Neuronal stem cell (in vitro differentiated cells): ENCODE data around the gene TRIM7.
"Not testable (repeated sequence)": the region's sequence is repeated elsewhere in the genome, so short reads cannot be mapped to it uniquely, and the experiment has no call there.

ENCODE experiments used
- DNase-seq: peaks from one replicate; pipeline ENCODE4 v3.0.0-alpha.2; 2013; ENCODE audit warnings: low spot score
- H2AFZ ChIP-seq: one replicate; pipeline ENCODE4 v1.6.1; 2013; ENCODE audit warnings: mild to moderate bottlenecking, low read length, inconsistent platforms
- H2AK5ac ChIP-seq: 2 replicates; pipeline ENCODE4 v1.6.1; 2013; ENCODE audit warnings: low read depth, mild to moderate bottlenecking, inconsistent platforms, low read length, moderate library complexity, mixed read lengths
- H2BK120ac ChIP-seq: 2 replicates; pipeline ENCODE4 v1.6.1; 2013; ENCODE audit warnings: low read depth, mild to moderate bottlenecking, inconsistent platforms, low read length, moderate library complexity, mixed read lengths
- H2BK12ac ChIP-seq: one replicate; pipeline ENCODE4 v1.6.1; 2013; ENCODE audit warnings: low read length, inconsistent platforms
- H2BK15ac ChIP-seq: 2 replicates; pipeline ENCODE4 v1.6.1; 2013; ENCODE audit warnings: mild to moderate bottlenecking, low read length, inconsistent platforms, mixed read lengths
- H2BK5ac ChIP-seq: one replicate; pipeline ENCODE4 v1.6.1; 2013; ENCODE audit warnings: inconsistent platforms, mild to moderate bottlenecking, low read length, moderate library complexity
- H3K14ac ChIP-seq: one replicate; pipeline ENCODE4 v1.6.1; 2013; ENCODE audit warnings: low read length, inconsistent platforms
- H3K18ac ChIP-seq: 2 replicates; pipeline ENCODE4 v1.6.1; 2013; ENCODE audit warnings: low read length, inconsistent platforms
- H3K23ac ChIP-seq: 2 replicates; pipeline ENCODE4 v1.6.1; 2013; ENCODE audit warnings: low read depth, mild to moderate bottlenecking, mixed read lengths, low read length, inconsistent platforms; ENCODE audit not compliant: poor library complexity
- H3K27ac ChIP-seq: replicated peaks from 3 replicates; pipeline ENCODE4 v1.5.1; 2013; ENCODE audit warnings: low read length, inconsistent platforms
- H3K27me3 ChIP-seq, 3 experiments: 2 replicates each; pipeline ENCODE4 v1.6.1; 2013; ENCODE audit warnings: low read length in 3 of 3, mild to moderate bottlenecking in 2 of 3, inconsistent platforms in 1 of 3, low read depth in 1 of 3, mixed read lengths in 1 of 3, moderate library complexity in 1 of 3; ENCODE audit not compliant: control insufficient read depth in 3 of 3, insufficient read depth in 3 of 3
- H3K36me3 ChIP-seq, 2 donors: replicated peaks in 1 of 2; 2 replicates each; pipeline ENCODE4 v1.6.1; 2013; ENCODE audit warnings: low read length in 2 of 2; ENCODE audit not compliant: control insufficient read depth in 2 of 2, insufficient read depth in 2 of 2
- H3K4ac ChIP-seq: 2 replicates; pipeline ENCODE4 v1.6.1; 2013; ENCODE audit warnings: inconsistent platforms, mild to moderate bottlenecking, low read length, moderate library complexity
- H3K4me1 ChIP-seq, 2 donors: 1 replicate in 1 of 2; 2 replicates in 1 of 2; pipeline ENCODE4 v1.6.1; 2013; ENCODE audit warnings: low read length in 2 of 2, low read depth in 1 of 2; ENCODE audit not compliant: control insufficient read depth in 2 of 2, insufficient read depth in 1 of 2
- H3K4me2 ChIP-seq: one replicate; pipeline ENCODE4 v1.6.1; 2013; ENCODE audit warnings: mild to moderate bottlenecking, low read length, inconsistent platforms; ENCODE audit not compliant: insufficient read depth, poor library complexity, severe bottlenecking
- H3K4me3 ChIP-seq, 2 donors: 2 replicates each; pipeline ENCODE4 v1.5.1; 2013; ENCODE audit warnings: low read length in 2 of 2, mild to moderate bottlenecking in 2 of 2, inconsistent platforms in 1 of 2, moderate library complexity in 1 of 2
- H3K79me1 ChIP-seq: one replicate; pipeline ENCODE4 v1.6.1; 2013; ENCODE audit warnings: low read depth, mild to moderate bottlenecking, inconsistent platforms, low read length, moderate library complexity
- H3K9ac ChIP-seq: one replicate; pipeline ENCODE4 v1.6.1; 2013; ENCODE audit warnings: mild to moderate bottlenecking, low read depth, low read length, inconsistent platforms; ENCODE audit not compliant: poor library complexity
- H3K9me3 ChIP-seq, 2 donors: replicated peaks in 1 of 2; 2 replicates each; pipeline versions ENCODE3 to v1.6.1; 2013; ENCODE audit warnings: low read length in 2 of 2, mild to moderate bottlenecking in 2 of 2, inconsistent platforms in 1 of 2, low read depth in 1 of 2, mixed read lengths in 1 of 2, moderate library complexity in 1 of 2; ENCODE audit not compliant: control insufficient read depth in 2 of 2, insufficient read depth in 1 of 2
- H4K8ac ChIP-seq: one replicate; pipeline ENCODE4 v1.6.1; 2013; ENCODE audit warnings: low read depth, mild to moderate bottlenecking, inconsistent platforms, low read length, moderate library complexity
- H4K91ac ChIP-seq: one replicate; pipeline ENCODE4 v1.6.1; 2013; ENCODE audit warnings: low read length, low read depth, mild to moderate bottlenecking, inconsistent platforms; ENCODE audit not compliant: poor library complexity
- WGBS, 2 donors: extraction: QIAGEN DNeasy Blood & Tissue Kit; methylation state at CpG; one replicate each; pipeline ENCODE4 v1.1.7; 2013; ENCODE audit warnings: missing lambda C conversion rate in 2 of 2, mixed read lengths in 1 of 2; ENCODE audit not compliant: insufficient read length in 2 of 2, insufficient replicate concordance in 1 of 2; ENCODE audit errors: extremely low coverage in 2 of 2; 5-methylcytosine and 5-hydroxymethylcytosine counted together

The TRIM7 gene

DNA sequence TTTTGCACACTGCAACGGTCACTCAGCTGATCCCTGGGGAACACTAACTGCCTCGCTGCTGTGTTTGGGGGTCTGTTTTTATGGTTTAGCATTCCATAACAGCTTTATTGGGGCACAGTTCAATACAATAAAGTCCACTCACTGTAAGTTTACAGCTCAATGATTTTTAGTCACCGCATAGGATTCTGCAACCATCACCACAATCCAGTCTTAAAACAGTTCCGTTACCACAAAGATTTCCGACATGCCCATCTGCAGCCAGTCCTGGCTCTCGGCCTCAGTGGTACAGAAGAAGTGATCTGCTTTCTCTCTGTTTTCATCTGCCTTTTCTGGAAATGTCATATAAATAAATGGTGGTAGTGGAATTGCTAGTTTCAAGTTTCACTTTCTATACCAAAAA is 34.0 kb downstream of the TRIM7 start:
- Histone ChIP-seq H3K18ac (no peak overlapping the region), H4K8ac (no peak overlapping the region), H3K23ac (no peak overlapping the region), H3K9ac (no peak overlapping the region), H2BK120ac (no peak overlapping the region), H3K79me1 (no peaks in the 10 kb centered on the region), H3K27ac (no peak overlapping the region), H2AK5ac (no peak overlapping the region), H3K4me2 (no peak overlapping the region), H2BK5ac (no peak overlapping the region), H3K14ac (no peak overlapping the region), H3K4me1 (peaks cover 9 to 10% of the 10 kb centered on the region in 2 donors), H4K91ac (no peak overlapping the region), H3K27me3 (peaks cover 2 to 63% (median 47%) of the 10 kb centered on the region in 3 experiments), H3K4ac (no peak overlapping the region), H3K36me3 (no peaks in the 10 kb centered on the region), H3K9me3 (peaks cover 0 to 2% of the 10 kb centered on the region in 2 donors), H2AFZ (no peak overlapping the region), H2BK12ac (no peak overlapping the region), H3K4me3 (no peak overlapping the region), H2BK15ac (no peak overlapping the region)
- no CpG with 5 or more reads among the region's 6 CpGs for WGBS, 2 donors
- no peak for DNase-seq

- no CpG with 5 or more reads among the region's 33 CpGs for WGBS, 2 donors
Observed at GRCh38 chr5:181170237-181170825, 34.7 kb downstream of the TRIM7 start.

GRCh38 chr5:181169459-181170236 is 35.3 kb downstream of the TRIM7 start:
- Histone ChIP-seq H3K27me3 (peaks cover 2 to 63% (median 47%) of the 10 kb centered on the region in 3 experiments), H3K14ac (peak overlapping the region; percentile 9), H3K23ac (peak overlapping the region; percentile 80), H3K9ac (peak overlapping the region; percentile 85), H3K4me2 (peak overlapping the region; percentile 85), H3K18ac (peak overlapping the region; percentile 83), H2AK5ac (peak overlapping the region; percentile 47), H3K4me3 (peak overlapping the region; percentile 32 to 89), H2AFZ (peak overlapping the region; percentile 58), H2BK12ac (peak overlapping the region; percentile 17)
- not testable (repeated sequence) for H4K8ac ChIP-seq, H4K91ac ChIP-seq, H2BK15ac ChIP-seq, H3K36me3 ChIP-seq, H3K79me1 ChIP-seq, H3K4me1 ChIP-seq, H3K4ac ChIP-seq, H3K9me3 ChIP-seq, H2BK120ac ChIP-seq, H3K27ac ChIP-seq, H2BK5ac ChIP-seq
- peak; percentile 67 for DNase-seq
- WGBS, 2 donors: no CpG with 5 or more reads among the region's 50 CpGs

More at GRCh38 chr5:181170237-181170825, 34.7 kb downstream of the TRIM7 start:
- Histone ChIP-seq H3K4ac (no peak overlapping the region), H2AFZ (peak overlapping the region; percentile 58), H3K27me3 (peaks cover 2 to 63% (median 47%) of the 10 kb centered on the region in 3 experiments), H3K4me1 (peaks cover 9 to 10% of the 10 kb centered on the region in 2 donors), H3K14ac (no peak overlapping the region), H2BK5ac (no peak overlapping the region), H2BK15ac (no peak overlapping the region), H3K36me3 (no peaks in the 10 kb centered on the region), H3K27ac (no peak overlapping the region), H3K9me3 (peaks cover 0 to 2% of the 10 kb centered on the region in 2 donors), H2BK12ac (no peak overlapping the region), H4K8ac (no peak overlapping the region), H4K91ac (no peak overlapping the region), H3K9ac (peak overlapping the region; percentile 85), H3K79me1 (no peaks in the 10 kb centered on the region), H3K4me2 (peak overlapping the region; percentile 85), H3K4me3 (peak overlapping the region; percentile 32 to 89), H2BK120ac (no peak overlapping the region), H3K18ac (no peak overlapping the region), H3K23ac (no peak overlapping the region), H2AK5ac (no peak overlapping the region)
- DNase-seq: no peak

- H3K27ac ChIP-seq: no peak overlapping the region
- H3K9ac ChIP-seq: no peak overlapping the region
- no peak overlapping the region for H3K4ac ChIP-seq
- no peaks in the 10 kb centered on the region for H3K36me3 ChIP-seq
- H3K79me1 ChIP-seq: no peaks in the 10 kb centered on the region
- peaks cover 2 to 56% (median 46%) of the 10 kb centered on the region in 3 experiments for H3K27me3 ChIP-seq
- no peak overlapping the region for H3K23ac ChIP-seq
- DNase-seq: no peak
- no CpG with 5 or more reads among the region's 14 CpGs for WGBS, 2 donors
- H2BK12ac ChIP-seq: no peak overlapping the region
- H3K4me2 ChIP-seq: peak overlapping the region; percentile 26
- H4K91ac ChIP-seq: no peak overlapping the region
- no peak overlapping the region for H3K14ac ChIP-seq
- no peak overlapping the region for H2BK120ac ChIP-seq
- no peak overlapping the region for H2AK5ac ChIP-seq
- peaks cover 8 to 10% of the 10 kb centered on the region in 2 donors for H3K4me1 ChIP-seq
- no peak overlapping the region for H2BK15ac ChIP-seq
- peaks cover 0 to 2% of the 10 kb centered on the region in 2 donors for H3K9me3 ChIP-seq
- no peak overlapping the region for H2BK5ac ChIP-seq
- H4K8ac ChIP-seq: no peak overlapping the region
- H3K4me3 ChIP-seq: peak overlapping the region in 1 of 2 donors; percentile 52
- no peak overlapping the region for H2AFZ ChIP-seq
- H3K18ac ChIP-seq: no peak overlapping the region
Observed at GRCh38 chr5:181168595-181169118, 36.3 kb downstream of the TRIM7 start.
